ENCODE data around the gene FAM13A. TPM values are rescaled to one million over a fixed set of nuclear protein-coding genes. Genes with fewer than 3 reads are reported as not detected.

FAM13A gene
- total and polyA plus RNA-seq, 7 donors, result 3.8 to 76.0 (median 15.2) TPM

DNA sequence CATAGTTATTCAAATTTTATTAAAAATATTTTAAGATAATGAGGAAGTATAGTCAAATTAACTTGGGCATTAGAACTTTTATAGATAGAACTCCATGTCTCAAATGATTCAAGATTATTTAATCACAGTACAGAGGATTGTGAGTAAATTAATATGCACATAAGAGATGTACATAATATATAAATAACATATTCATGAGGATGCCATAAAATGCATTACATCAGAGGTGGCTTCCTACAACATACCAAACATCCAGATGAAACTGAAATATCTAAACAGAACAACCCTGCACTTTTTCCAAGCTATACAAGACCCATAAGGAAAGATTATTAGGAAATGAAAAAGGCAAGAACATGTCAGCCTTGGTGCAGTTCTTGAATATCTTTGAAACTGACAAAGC, 268.1 kb downstream of the FAM13A start:
- no peak for ATAC-seq
- no peak for DNase-seq
- no peaks in the 10 kb centered on the region for H3K9me3 ChIP-seq
- no peak overlapping the region for H3K27ac ChIP-seq
- TF ChIP-seq, protein P1, sequence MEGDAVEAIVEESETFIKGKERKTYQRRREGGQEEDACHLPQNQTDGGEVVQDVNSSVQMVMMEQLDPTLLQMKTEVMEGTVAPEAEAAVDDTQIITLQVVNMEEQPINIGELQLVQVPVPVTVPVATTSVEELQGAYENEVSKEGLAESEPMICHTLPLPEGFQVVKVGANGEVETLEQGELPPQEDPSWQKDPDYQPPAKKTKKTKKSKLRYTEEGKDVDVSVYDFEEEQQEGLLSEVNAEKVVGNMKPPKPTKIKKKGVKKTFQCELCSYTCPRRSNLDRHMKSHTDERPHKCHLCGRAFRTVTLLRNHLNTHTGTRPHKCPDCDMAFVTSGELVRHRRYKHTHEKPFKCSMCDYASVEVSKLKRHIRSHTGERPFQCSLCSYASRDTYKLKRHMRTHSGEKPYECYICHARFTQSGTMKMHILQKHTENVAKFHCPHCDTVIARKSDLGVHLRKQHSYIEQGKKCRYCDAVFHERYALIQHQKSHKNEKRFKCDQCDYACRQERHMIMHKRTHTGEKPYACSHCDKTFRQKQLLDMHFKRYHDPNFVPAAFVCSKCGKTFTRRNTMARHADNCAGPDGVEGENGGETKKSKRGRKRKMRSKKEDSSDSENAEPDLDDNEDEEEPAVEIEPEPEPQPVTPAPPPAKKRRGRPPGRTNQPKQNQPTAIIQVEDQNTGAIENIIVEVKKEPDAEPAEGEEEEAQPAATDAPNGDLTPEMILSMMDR (IDR thresholded peaks at IDR 0.05), result no peak
- H3K27me3 ChIP-seq (ENCODE audit: insufficient read depth in 3 of 3, low read length in 2 of 3), result no peaks in the 10 kb centered on the region
- H3K36me3 ChIP-seq (ENCODE audit: insufficient read depth in 1 of 2, low read depth in 1 of 2), result peaks cover 4 to 67% of the 10 kb centered on the region in 2 donors
- H3K4me3 ChIP-seq, result no peak overlapping the region
- intact Hi-C loops (cut with DNase I), result loop anchor here in 1 of 2 donors (5.0 kb wide), 1 partner anchor 47 kb away; no protein-coding TSS in a partner anchor
- H3K4me1 ChIP-seq, result peaks cover 8% of the 10 kb centered on the region

DNA sequence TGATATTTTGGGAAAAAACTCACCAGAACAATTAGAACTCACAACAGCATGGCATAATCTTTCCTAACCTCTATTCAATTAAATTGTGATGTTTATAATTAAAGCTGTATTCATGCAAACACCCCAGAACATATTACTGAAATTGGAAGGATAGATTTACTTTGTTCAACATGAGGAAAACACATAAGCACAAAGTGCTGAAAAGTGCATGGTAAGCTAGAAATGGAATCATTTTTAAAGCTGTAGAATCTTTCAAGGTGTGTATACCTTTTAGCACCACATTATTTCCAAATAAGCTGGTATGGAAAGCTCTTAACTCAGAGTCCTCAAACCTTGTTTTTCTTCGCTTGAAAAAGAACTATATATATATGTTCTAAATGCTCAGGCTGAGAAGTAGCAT, 268.6 kb downstream of the FAM13A start:
- no peaks in the 10 kb centered on the region for H3K27me3 ChIP-seq (ENCODE audit: insufficient read depth in 3 of 3, low read length in 2 of 3)
- peaks cover 8% of the 10 kb centered on the region for H3K4me1 ChIP-seq
- WGBS, 3 donors, result 93 to 100% (median 99%) methylated on average over 1 of the region's 1 CpG
- no peaks in the 10 kb centered on the region for H3K9me3 ChIP-seq
- intact Hi-C loops (cut with DNase I), result loop anchor here in 1 of 2 donors (5.0 kb wide), 1 partner anchor 46 kb away; no protein-coding TSS in a partner anchor
- TF ChIP-seq, protein P1 (IDR thresholded peaks at IDR 0.05), result no peak
- no peak overlapping the region for H3K4me3 ChIP-seq
- no peak overlapping the region for H3K27ac ChIP-seq
- ATAC-seq (no peak), DNase-seq (no peak)
- H3K36me3 ChIP-seq (ENCODE audit: insufficient read depth in 1 of 2, low read depth in 1 of 2), result peaks cover 4 to 72% of the 10 kb centered on the region in 2 donors

DNA sequence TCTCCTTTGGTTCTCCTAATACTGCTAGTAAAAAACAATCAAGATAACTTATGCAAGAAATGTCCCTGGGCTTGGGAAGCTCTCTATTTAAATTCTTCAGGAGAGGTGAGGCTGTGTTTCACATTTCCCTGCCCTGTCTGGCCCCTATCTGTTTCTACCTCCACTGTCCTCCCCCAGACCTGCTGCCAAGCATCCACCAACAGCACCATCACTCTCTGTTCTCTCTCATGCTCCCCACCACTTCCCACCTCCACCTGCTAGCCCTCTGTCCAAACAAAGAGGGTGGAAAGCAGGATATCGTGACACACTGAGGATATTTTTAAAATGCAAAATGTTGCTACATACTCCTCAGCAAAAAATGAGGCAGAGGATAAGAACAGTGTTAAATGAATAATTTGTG, 271.0 kb downstream of the FAM13A start:
- Histone ChIP-seq H3K36me3 (ENCODE audit: insufficient read depth in 1 of 2, low read depth in 1 of 2) (peaks cover 4 to 92% of the 10 kb centered on the region in 2 donors), H3K27me3 (ENCODE audit: insufficient read depth in 3 of 3, low read length in 2 of 3) (no peaks in the 10 kb centered on the region), H3K9me3 (no peaks in the 10 kb centered on the region), H3K27ac (no peak overlapping the region), H3K4me3 (no peak overlapping the region), H3K4me1 (no peaks in the 10 kb centered on the region)
- TF ChIP-seq, protein P1 (IDR thresholded peaks at IDR 0.05), result no peak
- DNase-seq, result no peak
- no peak for ATAC-seq
- intact Hi-C loops (cut with DNase I), result loop anchor here in 1 of 2 donors (5.0 kb wide), 1 partner anchor 44 kb away; no protein-coding TSS in a partner anchor
- 94 to 97% (median 96%) methylated on average over 1 of the region's 1 CpG for WGBS, 3 donors

DNA sequence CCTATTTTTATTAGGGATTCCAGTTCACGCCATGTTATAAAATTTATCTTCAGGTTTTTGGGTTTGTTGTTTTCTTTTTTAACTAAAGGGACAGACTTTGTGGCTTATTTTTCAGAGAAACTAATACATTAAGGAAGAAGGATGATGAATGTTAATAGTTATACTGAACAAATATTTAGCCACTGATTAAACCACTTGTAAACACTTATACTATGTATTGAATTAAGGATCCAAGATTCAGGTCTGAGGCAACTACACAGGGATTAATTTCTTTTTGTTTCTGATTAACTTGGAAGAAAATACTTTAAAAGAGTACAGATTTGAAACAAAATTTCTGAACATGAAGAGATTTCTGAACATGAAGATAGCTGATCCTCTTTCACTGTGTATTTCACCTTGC, 276.6 kb downstream of the FAM13A start:
- no peaks in the 10 kb centered on the region for H3K27me3 ChIP-seq (ENCODE audit: insufficient read depth in 3 of 3, low read length in 2 of 3)
- H3K4me1 ChIP-seq, result no peaks in the 10 kb centered on the region
- peaks cover 0 to 88% of the 10 kb centered on the region in 2 donors for H3K36me3 ChIP-seq (ENCODE audit: insufficient read depth in 1 of 2, low read depth in 1 of 2)
- H3K4me3 ChIP-seq, result no peak overlapping the region
- no peak for DNase-seq
- TF ChIP-seq, protein P1 (IDR thresholded peaks at IDR 0.05), result no peak
- 95 to 100% (median 100%) methylated on average over 1 of the region's 1 CpG for WGBS, 3 donors
- ATAC-seq, result no peak
- H3K9me3 ChIP-seq, result no peaks in the 10 kb centered on the region
- H3K27ac ChIP-seq, result no peak overlapping the region
- intact Hi-C loops (cut with DNase I), result no loop called here

DNA sequence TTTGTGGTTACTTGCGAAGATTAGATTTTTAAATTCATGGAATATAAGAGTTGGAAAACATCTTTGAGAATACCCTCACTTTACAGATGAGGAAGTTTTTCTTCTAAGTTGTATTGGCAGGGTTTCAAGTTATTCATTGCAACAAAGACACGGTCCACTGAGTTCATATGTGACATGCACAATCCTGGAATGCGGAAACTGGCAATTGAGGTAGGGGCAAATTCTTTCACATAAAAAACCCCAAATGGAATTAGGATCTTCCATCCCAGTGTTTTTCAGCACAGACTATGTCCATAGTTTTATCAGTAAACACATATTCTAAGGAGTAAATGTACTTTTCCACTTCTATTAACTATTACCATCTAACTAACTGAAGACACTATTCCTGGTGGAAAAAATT, 277.6 kb downstream of the FAM13A start:
- no peak overlapping the region for H3K27ac ChIP-seq
- H3K9me3 ChIP-seq, result no peaks in the 10 kb centered on the region
- intact Hi-C loops (cut with DNase I), result loop anchor here in 1 of 2 donors (10.0 kb wide), 1 partner anchor 65 kb away; no protein-coding TSS in a partner anchor
- peaks cover 3 to 88% of the 10 kb centered on the region in 2 donors for H3K36me3 ChIP-seq (ENCODE audit: insufficient read depth in 1 of 2, low read depth in 1 of 2)
- no peak overlapping the region for H3K4me3 ChIP-seq
- DNase-seq (no peak), ATAC-seq (no peak)
- 66 to 70% (median 69%) methylated on average over 3 of the region's 3 CpGs for WGBS, 3 donors
- H3K27me3 ChIP-seq (ENCODE audit: insufficient read depth in 3 of 3, low read length in 2 of 3), result no peaks in the 10 kb centered on the region
- TF ChIP-seq, protein P1 (IDR thresholded peaks at IDR 0.05), result no peak
- no peaks in the 10 kb centered on the region for H3K4me1 ChIP-seq
